ENCODE measurements around the gene RNF187. TPM values are rescaled to one million over a fixed set of nuclear protein-coding genes. Genes with fewer than 3 reads are reported as not detected.

RNF187 gene
- polyA plus RNA-seq, 2 of the 4 experiments (the other 2 are of a cell fraction): 64.5 to 82.8 TPM

GRCh38 chr1:228448372-228448771 is 38.8 kb upstream of the RNF187 start:
- H3K9me3 ChIP-seq: no peaks in the 10 kb centered on the region
- no peak overlapping the region for H3K27ac ChIP-seq
- CTCF ChIA-PET: interaction anchor here (1.3 to 2.0 kb wide), 4 partner anchors 10 to 66 kb away, joined by 3 to 9 read pairs (median 4); a partner anchor contains a TSS
- TF ChIP-seq FOSL2 (IDR thresholded peaks at IDR 0.05): no peak
- TF ChIP-seq FOSL2 (CRISPR knock-in tag; IDR thresholded peaks at IDR 0.05): no peak
- TF ChIP-seq KDM5A (IDR thresholded peaks at IDR 0.05): no peak
- TF ChIP-seq GATA3 (IDR thresholded peaks at IDR 0.05; ENCODE audit: borderline replicate concordance): no peak
- TF ChIP-seq JUNB (IDR thresholded peaks at IDR 0.05): no peak
- no peak for TF ChIP-seq CHD4 (IDR thresholded peaks at IDR 0.05; ENCODE audit: borderline replicate concordance)
- TF ChIP-seq MYC (IDR thresholded peaks at IDR 0.05; ENCODE audit: borderline replicate concordance, low read length): no peak
- no peak for TF ChIP-seq MAFK (IDR thresholded peaks at IDR 0.05; ENCODE audit: partially characterized antibody)
- no peak for TF ChIP-seq TFCP2L1 (CRISPR knock-in tag; IDR thresholded peaks at IDR 0.05)
- no peak for TF ChIP-seq E2F6 (IDR thresholded peaks at IDR 0.05; ENCODE audit: borderline replicate concordance, low read depth)
- no peak for TF ChIP-seq KDM1A (IDR thresholded peaks at IDR 0.05; ENCODE audit: low read depth)
- no peak for TF ChIP-seq CBX2 (IDR thresholded peaks at IDR 0.05; ENCODE audit: borderline replicate concordance, low read depth)
- no peak for TF ChIP-seq TP53 (CRISPR knock-in tag; IDR thresholded peaks at IDR 0.05)
- no peak for TF ChIP-seq EHMT2 (IDR thresholded peaks at IDR 0.05; ENCODE audit: low read depth)
- no peak for TF ChIP-seq BCL3 (IDR thresholded peaks at IDR 0.05)
- no peak for TF ChIP-seq NR3C1 (IDR thresholded peaks at IDR 0.05)
- no peak for TF ChIP-seq ELK1 (IDR thresholded peaks at IDR 0.05; ENCODE audit: low read depth, low read length)
- no peak for TF ChIP-seq SREBF2 (IDR thresholded peaks at IDR 0.05)
- no peak for TF ChIP-seq SMC3 (IDR thresholded peaks at IDR 0.05)
- no peak for TF ChIP-seq EHF (CRISPR knock-in tag; IDR thresholded peaks at IDR 0.05)
- no peak for TF ChIP-seq RCOR1 (IDR thresholded peaks at IDR 0.05; ENCODE audit: low read depth, low read length)
- H3K4me1 ChIP-seq: peaks cover 19% of the 10 kb centered on the region
- H3K4me2 ChIP-seq: no peak overlapping the region
- ATAC-seq (no peak), DNase-seq (ENCODE audit: low read depth in 1 of 2, low spot score in 1 of 2) (no peak), FAIRE-seq (no peak)
- WGBS (ENCODE audit: missing lambda C conversion rate): 67% methylated on average over 6 of the region's 6 CpGs
- POLR2A ChIA-PET: no interaction called here
- H3K4me3 ChIP-seq: no peak overlapping the region

GRCh38 chr1:228450200-228450599 is 37.0 kb upstream of the RNF187 start:
- POLR2A ChIA-PET: no interaction called here
- FAIRE-seq: no peak

More at GRCh38 chr1:228450200-228450599, 37.0 kb upstream of the RNF187 start:
- Histone ChIP-seq H3K4me2 (no peak overlapping the region), H3K27ac (no peak overlapping the region), H3K9me3 (no peaks in the 10 kb centered on the region), H3K4me3 (no peak overlapping the region), H3K4me1 (peaks cover 23% of the 10 kb centered on the region)
- TF ChIP-seq CBX8 (IDR thresholded peaks at IDR 0.05) (no peak), NR3C1 (IDR thresholded peaks at IDR 0.05) (no peak)
- CTCF ChIA-PET: interaction anchor here (0.7 to 2.0 kb wide), 5 partner anchors 8 to 285 kb away, joined by 3 to 9 read pairs (median 4); partner anchors contain the start of gene IBA57
- DNase-seq (ENCODE audit: low read depth in 1 of 2, low spot score in 1 of 2) (no peak), ATAC-seq (no peak)
- 73% methylated on average over 11 of the region's 11 CpGs for WGBS (ENCODE audit: missing lambda C conversion rate)

All from A549 (cell line).